CD14-positive monocyte (primary cell): Measurements from ENCODE around the gene STUB1. TPM values are rescaled to one million over a fixed set of nuclear protein-coding genes. Genes with fewer than 3 reads are reported as not detected.

Source experiments
- DNase-seq, 3 donors: peaks; one replicate each; pipeline ENCODE4 v3.0.0-alpha.2; 2011 to 2022
- H2AFZ ChIP-seq: 2 replicates; pipeline ENCODE4 v1.6.0; 2012; ENCODE audit warnings: mild to moderate bottlenecking, low read depth, low read length, inconsistent platforms; ENCODE audit not compliant: insufficient read depth, poor library complexity, severe bottlenecking
- H3K27ac ChIP-seq, 2 donors: 1 replicate in 1 of 2; 2 replicates in 1 of 2; pipeline ENCODE4 v1.5.1; 2012 to 2013; ENCODE audit warnings: low read length in 2 of 2, control low read depth in 1 of 2, inconsistent platforms in 1 of 2, low read depth in 1 of 2, mild to moderate bottlenecking in 1 of 2
- H3K27me3 ChIP-seq, 2 donors: one replicate each; pipeline versions ENCODE4 v1.6.0 to v1.6.1; 2011 to 2013; ENCODE audit warnings: low read length in 2 of 2; ENCODE audit not compliant: control insufficient read depth in 2 of 2, insufficient read depth in 2 of 2
- H3K36me3 ChIP-seq, 2 donors: replicated peaks in 1 of 2; 1 replicate in 1 of 2; 2 replicates in 1 of 2; pipeline versions ENCODE4 v1.5.1 to v1.6.1; 2012 to 2013; ENCODE audit warnings: low read length in 2 of 2, control low read depth in 1 of 2, inconsistent platforms in 1 of 2, mild to moderate bottlenecking in 1 of 2; ENCODE audit not compliant: insufficient read depth in 2 of 2, control insufficient read depth in 1 of 2
- H3K4me1 ChIP-seq, 2 donors: 1 replicate in 1 of 2; 2 replicates in 1 of 2; pipeline versions ENCODE4 v1.5.1 to v1.6.1; 2012 to 2013; ENCODE audit warnings: low read length in 2 of 2, control low read depth in 1 of 2, inconsistent platforms in 1 of 2, mild to moderate bottlenecking in 1 of 2, moderate library complexity in 1 of 2; ENCODE audit not compliant: insufficient read depth in 2 of 2, control insufficient read depth in 1 of 2
- H3K4me2 ChIP-seq: replicated peaks from 2 replicates; pipeline ENCODE3; 2012; ENCODE audit warnings: low read length, moderate library complexity, mild to moderate bottlenecking; ENCODE audit not compliant: poor library complexity, severe bottlenecking; ENCODE audit errors: extremely low read depth
- H3K4me3 ChIP-seq, 3 experiments: fragments of 200-600 bp in 1 of 3; sonication (generic) in 1 of 3; replicated peaks in 1 of 3; 1 replicate in 2 of 3; 2 replicates in 1 of 3; pipeline ENCODE4 v1.5.1; 2011 to 2013; ENCODE audit warnings: low read length in 3 of 3, mild to moderate bottlenecking in 3 of 3, control low read depth in 2 of 3, low read depth in 2 of 3, inconsistent platforms in 1 of 3, moderate library complexity in 1 of 3
- H3K79me2 ChIP-seq: 2 replicates; pipeline ENCODE4 v1.6.0; 2012; ENCODE audit warnings: mild to moderate bottlenecking, control low read depth, inconsistent platforms, low read length, moderate library complexity; ENCODE audit not compliant: insufficient read depth
- H3K9ac ChIP-seq: 2 replicates; pipeline ENCODE4 v1.6.0; 2017; ENCODE audit warnings: low read length, mild to moderate bottlenecking; ENCODE audit not compliant: insufficient read depth, poor library complexity, severe bottlenecking
- H3K9me3 ChIP-seq, 2 donors: replicated peaks in 1 of 2; 1 replicate in 1 of 2; 2 replicates in 1 of 2; pipeline versions ENCODE4 v1.5.1 to v1.6.1; 2012 to 2013; ENCODE audit warnings: low read length in 2 of 2, control low read depth in 1 of 2; ENCODE audit not compliant: control insufficient read depth in 1 of 2, insufficient read depth in 1 of 2
- H4K20me1 ChIP-seq: 2 replicates; pipeline ENCODE4 v1.6.0; 2012; ENCODE audit warnings: mild to moderate bottlenecking, low read length, control low read depth, moderate library complexity; ENCODE audit not compliant: insufficient read depth
- H3K27ac Mint-ChIP-seq, 7 donors: one replicate each; pipeline ENCODE4 v1.8.0; 2020; ENCODE audit warnings: mild to moderate bottlenecking in 7 of 7, mixed read lengths in 7 of 7, moderate library complexity in 6 of 7, inconsistent platforms in 2 of 7
- H3K27me3 Mint-ChIP-seq, 3 donors: one replicate each; pipeline ENCODE4 v1.8.0; 2021 to 2022; ENCODE audit warnings: low read depth in 3 of 3, mild to moderate bottlenecking in 3 of 3, mixed read lengths in 3 of 3, moderate library complexity in 3 of 3, inconsistent platforms in 1 of 3
- H3K36me3 Mint-ChIP-seq, 2 donors: one replicate each; pipeline ENCODE4 v1.8.0; 2020; ENCODE audit warnings: mixed read lengths in 2 of 2, inconsistent platforms in 1 of 2, mild to moderate bottlenecking in 1 of 2
- H3K4me1 Mint-ChIP-seq: one replicate; pipeline ENCODE4 v1.8.0; 2020; ENCODE audit warnings: mild to moderate bottlenecking, mixed read lengths
- H3K4me3 Mint-ChIP-seq, 2 donors: one replicate each; pipeline ENCODE4 v1.8.0; 2020; ENCODE audit warnings: mild to moderate bottlenecking in 2 of 2, mixed read lengths in 2 of 2, moderate library complexity in 1 of 2
- H3K9me3 Mint-ChIP-seq, 7 donors: one replicate each; pipeline ENCODE4 v1.8.0; 2020 to 2022; ENCODE audit warnings: mixed read lengths in 7 of 7, mild to moderate bottlenecking in 6 of 7, moderate library complexity in 6 of 7, inconsistent platforms in 2 of 7
- WGBS: methylation state at CpG from one replicate; pipeline ENCODE4 v1.1.5; 2013; ENCODE audit warnings: missing lambda C conversion rate; ENCODE audit not compliant: insufficient coverage; 5-methylcytosine and 5-hydroxymethylcytosine counted together
- intact Hi-C, 2 donors: fragments of 100-400 bp; cut with micrococcal nuclease; formaldehyde crosslinking; loops; one replicate each; pipeline versions ENCODE4 v1.15.0 to v1.15.1; 2023
- polyA plus RNA-seq, 3 donors: library from polyadenylated mRNA; depleted of rRNA in 1 of 3; unstranded in 2 of 3; stranded (reverse) in 1 of 3; fragments of 300-500 nt in 2 of 3; fragments of >200 nt in 1 of 3; fragmentation: Illumina TruSeq in 2 of 3; gene quantifications; 1 replicate in 2 of 3; 2 replicates in 1 of 3; pipeline ENCODE4 v1.2.3, GENCODE V29; 2012 to 2021
- TF ChIP-seq, protein P1 (sequence below): fragments of 200-600 bp; IDR thresholded peaks from one replicate; pipeline ENCODE4 v1.8.0; 2022; ENCODE audit warnings: antibody characterized with exemption, mild to moderate bottlenecking

STUB1 gene
- polyA plus RNA-seq, 3 donors: 83.3 to 108 (median 106) TPM

- TF ChIP-seq, protein P1, sequence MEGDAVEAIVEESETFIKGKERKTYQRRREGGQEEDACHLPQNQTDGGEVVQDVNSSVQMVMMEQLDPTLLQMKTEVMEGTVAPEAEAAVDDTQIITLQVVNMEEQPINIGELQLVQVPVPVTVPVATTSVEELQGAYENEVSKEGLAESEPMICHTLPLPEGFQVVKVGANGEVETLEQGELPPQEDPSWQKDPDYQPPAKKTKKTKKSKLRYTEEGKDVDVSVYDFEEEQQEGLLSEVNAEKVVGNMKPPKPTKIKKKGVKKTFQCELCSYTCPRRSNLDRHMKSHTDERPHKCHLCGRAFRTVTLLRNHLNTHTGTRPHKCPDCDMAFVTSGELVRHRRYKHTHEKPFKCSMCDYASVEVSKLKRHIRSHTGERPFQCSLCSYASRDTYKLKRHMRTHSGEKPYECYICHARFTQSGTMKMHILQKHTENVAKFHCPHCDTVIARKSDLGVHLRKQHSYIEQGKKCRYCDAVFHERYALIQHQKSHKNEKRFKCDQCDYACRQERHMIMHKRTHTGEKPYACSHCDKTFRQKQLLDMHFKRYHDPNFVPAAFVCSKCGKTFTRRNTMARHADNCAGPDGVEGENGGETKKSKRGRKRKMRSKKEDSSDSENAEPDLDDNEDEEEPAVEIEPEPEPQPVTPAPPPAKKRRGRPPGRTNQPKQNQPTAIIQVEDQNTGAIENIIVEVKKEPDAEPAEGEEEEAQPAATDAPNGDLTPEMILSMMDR: no peak
- Histone ChIP-seq H3K4me2 (no peak overlapping the region), H4K20me1 (peaks cover 42% of the 10 kb centered on the region), H3K9me3 (no peaks in the 10 kb centered on the region), H3K4me3 (no peak overlapping the region), H3K9ac (no peak overlapping the region), H3K79me2 (peaks cover 12% of the 10 kb centered on the region), H2AFZ (no peak overlapping the region), H3K4me1 (peaks cover 24 to 46% of the 10 kb centered on the region in 2 donors), H3K27me3 (no peaks in the 10 kb centered on the region), H3K36me3 (peaks cover 6 to 16% of the 10 kb centered on the region in 2 donors), H3K27ac (no peak overlapping the region)
- no peak for DNase-seq
- H3K27ac Mint-ChIP-seq: no peak overlapping the region
- peaks cover 5 to 12% (median 8%) of the 10 kb centered on the region in 3 donors for H3K27me3 Mint-ChIP-seq
- peaks cover 8 to 9% of the 10 kb centered on the region in 2 donors for H3K36me3 Mint-ChIP-seq
- no peaks in the 10 kb centered on the region for H3K9me3 Mint-ChIP-seq
- H3K4me3 Mint-ChIP-seq: no peak overlapping the region
- intact Hi-C loops: no loop called here
- WGBS: 97% methylated on average over 70 of the region's 74 CpGs
- peaks cover 16% of the 10 kb centered on the region for H3K4me1 Mint-ChIP-seq
These were observed 46.7 kb upstream of the STUB1 start for GRCh38 chr16:633336-634050.

DNA sequence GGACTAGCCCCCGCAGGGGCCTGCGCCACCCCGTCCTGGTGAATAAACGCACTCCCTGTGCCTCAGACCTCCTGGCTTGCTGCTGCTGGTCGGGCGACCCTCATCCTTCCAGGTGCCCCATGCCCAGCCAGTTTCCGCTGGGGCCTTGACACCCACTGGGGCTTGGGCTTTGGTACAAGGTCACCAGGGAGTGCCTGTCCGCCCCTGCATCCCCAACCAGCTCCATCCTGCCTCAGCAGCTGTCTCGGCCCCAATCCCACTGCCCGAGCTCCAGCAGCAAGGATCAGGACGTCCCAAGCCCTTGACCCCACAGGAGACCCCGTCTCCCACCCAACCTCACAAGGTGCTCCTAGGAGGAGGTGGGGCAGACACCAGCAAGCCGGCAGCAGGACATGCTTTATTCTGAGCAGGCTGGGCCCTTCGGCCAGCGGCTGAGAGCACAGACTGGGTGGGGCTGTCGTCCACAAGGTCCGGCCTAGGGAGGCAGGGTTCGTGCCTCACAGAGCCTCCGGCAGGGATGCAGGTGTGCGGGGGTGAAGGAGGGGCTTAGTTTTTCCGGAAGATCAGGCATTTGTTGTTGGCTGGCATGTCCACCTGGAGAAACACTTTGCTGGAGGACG is 46.0 kb upstream of the STUB1 start:
- intact Hi-C loops: no loop called here
- WGBS: 94% methylated on average over 17 of the region's 22 CpGs
- peaks cover 16% of the 10 kb centered on the region for H3K4me1 Mint-ChIP-seq
- H3K9me3 ChIP-seq: no peaks in the 10 kb centered on the region
- H3K9ac ChIP-seq: no peak overlapping the region
- TF ChIP-seq, protein P1: no peak
- H3K4me3 ChIP-seq: no peak overlapping the region
- no peak for DNase-seq
- H3K4me3 Mint-ChIP-seq: no peak overlapping the region
- H3K4me1 ChIP-seq: peaks cover 24 to 46% of the 10 kb centered on the region in 2 donors
- peaks cover 12% of the 10 kb centered on the region for H3K79me2 ChIP-seq
- no peaks in the 10 kb centered on the region for H3K27me3 ChIP-seq
- H2AFZ ChIP-seq: no peak overlapping the region
- H3K36me3 Mint-ChIP-seq: peaks cover 2 to 4% of the 10 kb centered on the region in 2 donors
- H3K27me3 Mint-ChIP-seq: peaks cover 3 to 12% (median 8%) of the 10 kb centered on the region in 3 donors
- H3K9me3 Mint-ChIP-seq: no peaks in the 10 kb centered on the region
- peaks cover 35% of the 10 kb centered on the region for H4K20me1 ChIP-seq
- H3K4me2 ChIP-seq: no peak overlapping the region
- no peak overlapping the region for H3K27ac ChIP-seq
- no peak overlapping the region for H3K27ac Mint-ChIP-seq
- H3K36me3 ChIP-seq: peaks cover 0 to 9% of the 10 kb centered on the region in 2 donors
